CD4-positive, alpha-beta memory T cell (primary cell): Measurements from ENCODE around the gene KCNQ2. TPM values are rescaled to one million over a fixed set of nuclear protein-coding genes. Genes with fewer than 3 reads are reported as not detected.

Experiments used
- CTCF ChIA-PET: fragments of 350-600 bp; sonication (Branson Sonifier 250); formaldehyde crosslinking; loops from one replicate; lab custom pipeline; 2021; ENCODE audit warnings: inconsistent platforms; ENCODE audit not compliant: partially characterized antibody; lab: Charles Lee
- POLR2A ChIA-PET: fragments of 350-600 bp; sonication (Branson Sonifier 250); formaldehyde crosslinking; loops from one replicate; lab custom pipeline; 2021; ENCODE audit not compliant: partially characterized antibody; lab: Charles Lee
- DNase-seq, 5 donors: peaks; one replicate each; pipeline versions ENCODE4 v3.0.0 to v3.0.0-alpha.2; 2020 to 2022; ENCODE audit warnings: mixed read lengths in 1 of 5
- H3K27ac ChIP-seq: one replicate; pipeline ENCODE4 v1.7.0; 2013; ENCODE audit warnings: low read depth, low read length
- H3K27me3 ChIP-seq: 2 replicates; pipeline ENCODE4 v1.7.0; 2013; ENCODE audit warnings: mild to moderate bottlenecking, low read length, moderate library complexity; ENCODE audit not compliant: insufficient read depth
- H3K36me3 ChIP-seq: 2 replicates; pipeline ENCODE4 v1.7.0; 2013; ENCODE audit warnings: mild to moderate bottlenecking, low read length, moderate library complexity; ENCODE audit not compliant: insufficient read depth
- H3K4me1 ChIP-seq: 2 replicates; pipeline ENCODE4 v1.7.0; 2013; ENCODE audit warnings: mild to moderate bottlenecking, low read length, moderate library complexity; ENCODE audit not compliant: insufficient read depth
- H3K4me3 ChIP-seq, 2 donors: one replicate each; pipeline ENCODE4 v1.7.0; 2013; ENCODE audit warnings: low read length in 2 of 2, mild to moderate bottlenecking in 1 of 2
- H3K9me3 ChIP-seq, 2 donors: one replicate each; pipeline ENCODE4 v1.7.0; 2013; ENCODE audit warnings: low read length in 2 of 2, control low read depth in 1 of 2; ENCODE audit not compliant: control insufficient read depth in 1 of 2
- H3K27ac Mint-ChIP-seq, 7 donors: one replicate each; pipeline ENCODE4 v1.8.0; 2020 to 2021; ENCODE audit warnings: mixed read lengths in 7 of 7, mild to moderate bottlenecking in 6 of 7, inconsistent platforms in 3 of 7, moderate library complexity in 3 of 7
- H3K27me3 Mint-ChIP-seq, 2 donors: one replicate each; pipeline ENCODE4 v1.8.0; 2020 to 2021; ENCODE audit warnings: mixed read lengths in 2 of 2
- H3K36me3 Mint-ChIP-seq, 2 donors: one replicate each; pipeline ENCODE4 v1.8.0; 2020 to 2021; ENCODE audit warnings: mixed read lengths in 2 of 2, inconsistent platforms in 1 of 2, mild to moderate bottlenecking in 1 of 2
- H3K4me1 Mint-ChIP-seq, 4 donors: one replicate each; pipeline ENCODE4 v1.8.0; 2020 to 2021; ENCODE audit warnings: mixed read lengths in 4 of 4, mild to moderate bottlenecking in 1 of 4
- H3K4me3 Mint-ChIP-seq, 8 donors: one replicate each; pipeline ENCODE4 v1.8.0; 2020 to 2021; ENCODE audit warnings: mixed read lengths in 8 of 8, mild to moderate bottlenecking in 7 of 8, moderate library complexity in 6 of 8, inconsistent platforms in 3 of 8
- H3K9me3 Mint-ChIP-seq, 8 donors: one replicate each; pipeline ENCODE4 v1.8.0; 2020 to 2021; ENCODE audit warnings: mixed read lengths in 8 of 8, mild to moderate bottlenecking in 5 of 8, inconsistent platforms in 3 of 8, moderate library complexity in 1 of 8
- intact Hi-C: fragments of 100-400 bp; cut with micrococcal nuclease; formaldehyde crosslinking; loops from one replicate; pipeline ENCODE4 v1.15.1; 2023
- polyA plus RNA-seq, 2 donors: library from polyadenylated mRNA; unstranded; fragments of 300-500 nt; fragmentation: Illumina TruSeq; gene quantifications; one replicate each; pipeline ENCODE4 v1.2.3, GENCODE V29; 2021
- total RNA-seq, 2 experiments: library from RNA; stranded (reverse); gene quantifications; one replicate each; pipeline ENCODE4 v1.2.3, GENCODE V29; 2021

Gene KCNQ2
- not detected for total RNA-seq
- not detected for polyA plus RNA-seq

- no peak within 1 kb of the TSS for H3K4me3 ChIP-seq
- Mint-ChIP-seq H3K9me3 (no peaks in the 10 kb centered on the region), H3K27me3 (peaks cover 22 to 23% of the 10 kb centered on the region in 2 donors), H3K27ac (no peak within 1 kb of the TSS), H3K36me3 (no peaks in the 10 kb centered on the region), H3K4me1 (peaks cover 0 to 8% (median 3%) of the 10 kb centered on the region in 4 donors), H3K4me3 (peak within 1 kb of the TSS in 1 of 8 donors; percentile 35)
- intact Hi-C loops = no loop called here
- no peak for DNase-seq
- no peaks in the 10 kb centered on the region for H3K9me3 ChIP-seq
- peaks cover 5% of the 10 kb centered on the region for H3K4me1 ChIP-seq
- ChIA-PET CTCF (no interaction called here), POLR2A (no interaction called here)
- no peak within 1 kb of the TSS for H3K27ac ChIP-seq
- no peaks in the 10 kb centered on the region for H3K36me3 ChIP-seq
- peaks cover 13% of the 10 kb centered on the region for H3K27me3 ChIP-seq
These were observed at the start of gene KCNQ2 for GRCh38 chr20:63471981-63472831. KCNQ2 (minus strand) TSS chr20:63472655; CDS start chr20:63472463, 192 bp downstream.

DNA sequence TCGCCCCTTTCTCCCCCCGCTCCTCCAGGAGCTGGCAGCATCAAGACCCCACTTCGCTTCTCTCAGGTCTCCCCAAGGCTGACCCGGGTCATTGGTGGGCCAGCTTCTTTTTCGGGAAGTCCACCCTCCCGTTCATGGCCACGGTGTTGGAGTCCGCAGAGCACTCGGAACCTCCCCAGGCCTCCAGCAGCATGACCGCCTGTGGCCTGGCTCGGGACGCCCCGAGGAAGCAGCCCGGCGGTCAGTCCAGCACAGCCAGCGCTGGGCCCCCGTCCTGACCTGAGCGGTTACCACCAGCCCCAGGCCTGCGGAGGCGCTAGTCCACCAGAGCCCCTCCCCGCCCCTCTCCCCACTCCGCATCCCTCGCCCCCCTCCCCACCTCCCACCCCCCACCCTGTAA lies 49.1 kb upstream of the KCNQ2 start:
- POLR2A ChIA-PET = interaction anchor here (0.6 to 6.9 kb wide), 26 partner anchors 10 to 558 kb away, joined by 3 to 84 read pairs (median 7); partner anchors contain the start of genes ARFRP1, GMEB2, HELZ2 and LIME1
- Histone ChIP-seq H3K9me3 (peaks cover 0 to 3% of the 10 kb centered on the region in 2 donors), H3K36me3 (peaks cover 13% of the 10 kb centered on the region), H3K27ac (peak overlapping the region; percentile 74), H3K4me3 (peak overlapping the region; percentile 77 to 84), H3K27me3 (no peaks in the 10 kb centered on the region), H3K4me1 (peaks cover 23% of the 10 kb centered on the region)
- CTCF ChIA-PET = interaction anchor here (1.3 to 5.1 kb wide), 2 partner anchors 19 to 25 kb away, joined by 3 to 21 read pairs; no protein-coding TSS in a partner anchor
- peak overlapping the region in 5 of 7 donors; percentile 55 to 79 (median 74) for H3K27ac Mint-ChIP-seq
- H3K9me3 Mint-ChIP-seq = peaks cover 0 to 6% (median 0%) of the 10 kb centered on the region in 8 donors
- no peak for DNase-seq
- no peaks in the 10 kb centered on the region for H3K27me3 Mint-ChIP-seq
- peaks cover 9% of the 10 kb centered on the region in 2 donors for H3K36me3 Mint-ChIP-seq
- peak overlapping the region; percentile 8 to 84 (median 72) for H3K4me3 Mint-ChIP-seq
- H3K4me1 Mint-ChIP-seq = peaks cover 6 to 28% (median 11%) of the 10 kb centered on the region in 4 donors
- intact Hi-C loops = no loop called here

DNA sequence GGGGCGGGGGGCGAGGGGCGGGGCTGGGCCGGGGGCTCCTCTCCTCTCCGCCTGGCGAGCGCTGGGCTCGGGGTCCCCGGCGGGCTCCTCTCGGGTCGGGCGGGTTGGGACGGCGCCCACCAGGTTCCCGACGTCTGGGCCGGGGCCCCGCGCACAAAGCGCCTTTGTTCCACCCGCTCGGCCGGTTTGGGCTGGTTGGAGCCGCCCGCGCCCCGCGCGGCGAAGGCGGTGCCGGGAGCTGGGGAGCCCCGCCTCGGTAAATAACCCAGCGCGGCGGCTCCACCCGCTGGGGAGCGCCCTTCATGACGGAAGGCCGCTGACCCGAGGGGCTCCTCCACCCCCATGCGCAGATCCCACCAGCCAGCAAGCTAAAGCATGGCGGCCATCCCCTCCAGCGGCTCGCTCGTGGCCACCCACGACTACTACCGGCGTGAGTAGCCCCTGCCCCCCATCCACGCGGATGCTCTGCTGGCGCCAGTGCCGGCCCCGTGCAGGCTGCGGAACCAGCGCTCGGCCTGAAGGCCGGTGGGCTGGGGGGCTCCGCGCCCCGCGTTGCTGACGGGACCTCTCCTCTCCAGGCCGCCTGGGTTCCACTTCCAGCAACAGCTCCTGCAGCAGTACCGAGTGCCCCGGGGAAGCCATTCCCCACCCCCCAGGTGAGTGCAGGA lies 48.6 kb upstream of the KCNQ2 start:
- peak overlapping the region; percentile 74 for H3K27ac ChIP-seq
- H3K27ac Mint-ChIP-seq = peak overlapping the region in 5 of 7 donors; percentile 55 to 79 (median 74)
- peak overlapping the region; percentile 70 to 84 (median 75) for H3K4me3 Mint-ChIP-seq
- CTCF ChIA-PET = interaction anchor here (0.6 to 5.1 kb wide), 3 partner anchors 19 to 459 kb away, joined by 3 to 21 read pairs (median 3); partner anchors contain the start of gene SAMD10
- peaks cover 9% of the 10 kb centered on the region in 2 donors for H3K36me3 Mint-ChIP-seq
- H3K4me1 ChIP-seq = peaks cover 23% of the 10 kb centered on the region
- peaks cover 0 to 3% of the 10 kb centered on the region in 2 donors for H3K9me3 ChIP-seq
- H3K9me3 Mint-ChIP-seq = peaks cover 0 to 6% (median 0%) of the 10 kb centered on the region in 8 donors
- no peaks in the 10 kb centered on the region for H3K27me3 Mint-ChIP-seq
- POLR2A ChIA-PET = interaction anchor here (0.6 to 6.9 kb wide), 30 partner anchors 8 to 558 kb away, joined by 3 to 84 read pairs (median 6); partner anchors contain the start of genes ARFRP1, GMEB2, HELZ2 and LIME1
- H3K4me1 Mint-ChIP-seq = peaks cover 6 to 28% (median 11%) of the 10 kb centered on the region in 4 donors
- H3K27me3 ChIP-seq = no peaks in the 10 kb centered on the region
- intact Hi-C loops = loop anchor here (1.0 kb wide), 4 partner anchors 17 to 344 kb away; partner anchors contain the start of gene TPD52L2
- H3K4me3 ChIP-seq = peak overlapping the region; percentile 77 to 84
- peaks cover 13% of the 10 kb centered on the region for H3K36me3 ChIP-seq
- DNase-seq = peak in 4 of 5 donors; percentile 72 to 77 (median 74)

DNA sequence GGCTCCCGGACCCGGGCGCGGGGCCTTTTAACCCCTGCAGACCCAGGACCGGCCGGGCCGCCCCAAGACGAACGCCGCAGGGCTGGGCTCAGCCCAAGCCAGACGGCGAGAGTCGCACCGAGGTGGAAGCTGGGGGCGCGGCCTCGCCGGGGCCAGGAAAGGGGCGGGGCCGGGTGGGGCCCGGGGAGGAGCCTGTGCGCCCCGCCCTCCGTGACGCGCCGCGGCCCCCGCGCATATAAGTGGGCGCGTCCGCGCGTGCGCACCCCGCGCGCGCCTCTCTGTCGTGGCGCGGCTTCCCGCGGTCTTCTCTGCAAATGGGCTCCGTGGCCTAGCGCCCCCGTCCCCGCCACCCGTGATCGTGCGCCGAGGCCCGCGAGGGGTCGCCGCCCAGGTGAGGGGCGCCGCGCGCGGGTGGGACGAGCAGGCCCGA lies 48.1 kb upstream of the KCNQ2 start, which contains the start of gene PPDPF:
PPDPF (plus strand) TSS at position 262 of the 430 bp plus-strand sequence. CDS start 544 bp downstream, outside the sequence.
- Histone ChIP-seq H3K9me3 (peaks cover 0 to 3% of the 10 kb centered on the region in 2 donors), H3K4me1 (peaks cover 23% of the 10 kb centered on the region), H3K36me3 (peaks cover 13% of the 10 kb centered on the region), H3K27me3 (no peaks in the 10 kb centered on the region), H3K4me3 (peak within 1 kb of the TSS; percentile 77 to 84), H3K27ac (peak within 1 kb of the TSS; percentile 74)
- intact Hi-C loops = loop anchor here (1.0 kb wide), 4 partner anchors 18 to 345 kb away; partner anchors contain the start of gene TPD52L2
- POLR2A ChIA-PET = interaction anchor here (0.9 to 6.9 kb wide), 28 partner anchors 8 to 559 kb away, joined by 3 to 84 read pairs (median 6); partner anchors contain the start of genes GMEB2, HELZ2, LIME1 and OPRL1
- Mint-ChIP-seq H3K27me3 (no peaks in the 10 kb centered on the region), H3K36me3 (peaks cover 9% of the 10 kb centered on the region in 2 donors), H3K27ac (peak within 1 kb of the TSS; percentile 57 to 82 (median 74)), H3K9me3 (peaks cover 0 to 7% (median 0%) of the 10 kb centered on the region in 8 donors), H3K4me1 (peaks cover 6 to 28% (median 11%) of the 10 kb centered on the region in 4 donors), H3K4me3 (peak within 1 kb of the TSS; percentile 80 to 84 (median 82))
- DNase-seq = peak; percentile 80 to 89 (median 83)
- CTCF ChIA-PET = interaction anchor here (0.6 to 5.1 kb wide), 3 partner anchors 18 to 459 kb away, joined by 3 to 21 read pairs (median 3); partner anchors contain the start of gene SAMD10

GRCh38 chr20:63519668-63520503 lies 47.4 kb upstream of the KCNQ2 start:
- Mint-ChIP-seq H3K36me3 (peaks cover 7 to 9% of the 10 kb centered on the region in 2 donors), H3K27ac (peak overlapping the region in 2 of 7 donors; percentile 22 to 80), H3K9me3 (peaks cover 0 to 13% (median 0%) of the 10 kb centered on the region in 8 donors), H3K4me3 (peak overlapping the region; percentile 67 to 83 (median 82)), H3K4me1 (peaks cover 4 to 28% (median 11%) of the 10 kb centered on the region in 4 donors), H3K27me3 (no peaks in the 10 kb centered on the region)
- H3K36me3 ChIP-seq = peaks cover 13% of the 10 kb centered on the region
- H3K4me1 ChIP-seq = peaks cover 23% of the 10 kb centered on the region
- H3K4me3 ChIP-seq = peak overlapping the region; percentile 23 to 52
- POLR2A ChIA-PET = interaction anchor here (1.0 to 6.9 kb wide), 19 partner anchors 9 to 558 kb away, joined by 3 to 84 read pairs (median 9); partner anchors contain the start of genes GMEB2, HELZ2, LIME1 and PTK6
- intact Hi-C loops = loop anchor here (1.0 kb wide), 4 partner anchors 18 to 345 kb away; partner anchors contain the start of gene TPD52L2
- H3K27me3 ChIP-seq = no peaks in the 10 kb centered on the region
- peak overlapping the region; percentile 74 for H3K27ac ChIP-seq
- peaks cover 0 to 3% of the 10 kb centered on the region in 2 donors for H3K9me3 ChIP-seq
- peak in 2 of 5 donors; percentile 64 to 76 for DNase-seq
- CTCF ChIA-PET = interaction anchor here (5.1 kb wide), 1 partner anchor 23 kb away, joined by 21 read pairs; no protein-coding TSS in a partner anchor
